GM12874 (cell line): Measurements from ENCODE around the gene ENG.
A peak's percentile ranks its signal among the peaks of the same experiment; 100 is the strongest.

Experiments
- CTCF ChIP-seq: IDR thresholded peaks from 2 replicates; pipeline ENCODE4 v1.5.1; 2011; ENCODE audit warnings: low read depth, mild to moderate bottlenecking, control low read depth, low read length, moderate library complexity; ENCODE audit not compliant: insufficient read depth

ENG gene

GRCh38 chr9:127802576-127803443, 51.6 kb downstream of the ENG start, which contains the start of gene FPGS:
FPGS (plus strand) TSS chr9:127802882; CDS start chr9:127802925, 43 bp downstream.
- no peak for TF ChIP-seq CTCF

- TF ChIP-seq CTCF: 0 out of 2 replicates have a peak, but pooled peaks have one; percentile 1
Observed at GRCh38 chr9:127801955-127802575, 52.4 kb downstream of the ENG start.

GRCh38 chr9:127796852-127797370, 57.5 kb downstream of the ENG start:
- TF ChIP-seq CTCF: no peak

- no peak for TF ChIP-seq CTCF
Observed at GRCh38 chr9:127796225-127796813, 58.1 kb downstream of the ENG start.

- no peak for TF ChIP-seq CTCF
Observed at GRCh38 chr9:127794001-127794791, 60.3 kb downstream of the ENG start.

GRCh38 chr9:127793093-127793708, 61.3 kb downstream of the ENG start:
- no peak for TF ChIP-seq CTCF
